A673 (cell line): ENCODE results near the gene UBASH3B. TPM values are rescaled to one million over a fixed set of nuclear protein-coding genes. Genes with fewer than 3 reads are reported as not detected.

ENCODE experiments used
- BruUV-seq: library from RNA; stranded (reverse); fragments of 400-500 nt; replicated peaks from 2 replicates; lab custom pipeline; 2021; lab: Mats Ljungman, UMichigan
- CTCF ChIA-PET: fragments of 300-600 bp; sonication (Branson Sonifier 250); formaldehyde crosslinking; loops from one replicate; lab custom pipeline; 2022; ENCODE audit warnings: antibody characterized with exemption; lab: Charles Lee
- POLR2A ChIA-PET: fragments of 300-600 bp; sonication (Branson Sonifier 250); formaldehyde crosslinking; loops from one replicate; lab custom pipeline; 2022; ENCODE audit warnings: antibody characterized with exemption; ENCODE audit not compliant: low non-redundant PET; lab: Charles Lee
- DNase-seq: peaks from one replicate; pipeline ENCODE4 v3.0.0-alpha.2; 2015; ENCODE audit warnings: low spot score
- H3K27ac ChIP-seq: fragments of 200-600 bp; sonication (generic); 2 replicates; pipeline ENCODE4 v1.5.1; 2016; ENCODE audit warnings: mixed run types, low read depth, mild to moderate bottlenecking, mixed read lengths, antibody characterized with exemption, low read length; ENCODE audit not compliant: poor library complexity, severe bottlenecking
- H3K27me3 ChIP-seq: fragments of 200-600 bp; sonication (generic); replicated peaks from 2 replicates; pipeline ENCODE4 v1.6.1; 2017; ENCODE audit warnings: mixed run types, low read depth, mild to moderate bottlenecking, mixed read lengths, antibody characterized with exemption, low read length; ENCODE audit not compliant: insufficient read depth, poor library complexity
- H3K36me3 ChIP-seq: fragments of 200-600 bp; sonication (generic); 2 replicates; pipeline ENCODE4 v1.6.1; 2016; ENCODE audit warnings: mixed run types, mild to moderate bottlenecking, mixed read lengths, antibody characterized with exemption, low read length; ENCODE audit not compliant: insufficient read depth, poor library complexity, severe bottlenecking
- H3K4me1 ChIP-seq: fragments of 200-600 bp; sonication (generic); 2 replicates; pipeline ENCODE4 v1.6.1; 2017; ENCODE audit warnings: mixed run types, mild to moderate bottlenecking, mixed read lengths, antibody characterized with exemption, low read length; ENCODE audit not compliant: insufficient read depth, poor library complexity, severe bottlenecking
- H3K4me3 ChIP-seq: fragments of 200-600 bp; sonication (generic); 2 replicates; pipeline ENCODE4 v1.5.1; 2016; ENCODE audit warnings: low read depth, mixed run types, mild to moderate bottlenecking, mixed read lengths, low read length; ENCODE audit not compliant: poor library complexity, severe bottlenecking
- H3K9me3 ChIP-seq: fragments of 200-600 bp; sonication (generic); 2 replicates; pipeline ENCODE4 v1.6.1; 2016; ENCODE audit warnings: mixed run types, low read depth, mild to moderate bottlenecking, mixed read lengths, antibody characterized with exemption, low read length; ENCODE audit not compliant: poor library complexity, severe bottlenecking
- EZH2 ChIP-seq: fragments of 200-600 bp; sonication (generic); IDR thresholded peaks from 2 replicates; pipeline ENCODE4 v1.6.1; 2017; ENCODE audit warnings: borderline replicate concordance, low read depth, mild to moderate bottlenecking, mixed read lengths, antibody characterized with exemption, low read length; ENCODE audit not compliant: poor library complexity, severe bottlenecking
- intact Hi-C: fragments of 100-400 bp; cut with micrococcal nuclease; formaldehyde crosslinking; loops from one replicate; pipeline ENCODE4 v1.10.0; 2022; ENCODE audit not compliant: unreplicated experiment
- total RNA-seq: library from RNA; stranded (reverse); gene quantifications from 2 replicates; pipeline ENCODE4 v1.2.3, GENCODE V29; 2021
- TF ChIP-seq, protein P1 (sequence below): fragments of 300-800, 200-600 bp; sonication (generic); conservative IDR thresholded peaks from 2 replicates; pipeline ENCODE4 v1.5.1; 2017; ENCODE audit warnings: low read depth, mild to moderate bottlenecking, antibody characterized with exemption, low read length, moderate library complexity, mixed read lengths

The UBASH3B gene
- total RNA-seq, 1 experiment from 2014 or later = 15.3 TPM

GRCh38 chr11:122642971-122643370 lies 12.6 kb upstream of the UBASH3B start:
- no peak for DNase-seq
- no peak overlapping the region for H3K27ac ChIP-seq
- H3K27me3 ChIP-seq = no peaks in the 10 kb centered on the region
- H3K36me3 ChIP-seq = no peaks in the 10 kb centered on the region
- no peak overlapping the region for H3K4me3 ChIP-seq
- peaks cover 5% of the 10 kb centered on the region for H3K4me1 ChIP-seq
- TF ChIP-seq, protein P1, sequence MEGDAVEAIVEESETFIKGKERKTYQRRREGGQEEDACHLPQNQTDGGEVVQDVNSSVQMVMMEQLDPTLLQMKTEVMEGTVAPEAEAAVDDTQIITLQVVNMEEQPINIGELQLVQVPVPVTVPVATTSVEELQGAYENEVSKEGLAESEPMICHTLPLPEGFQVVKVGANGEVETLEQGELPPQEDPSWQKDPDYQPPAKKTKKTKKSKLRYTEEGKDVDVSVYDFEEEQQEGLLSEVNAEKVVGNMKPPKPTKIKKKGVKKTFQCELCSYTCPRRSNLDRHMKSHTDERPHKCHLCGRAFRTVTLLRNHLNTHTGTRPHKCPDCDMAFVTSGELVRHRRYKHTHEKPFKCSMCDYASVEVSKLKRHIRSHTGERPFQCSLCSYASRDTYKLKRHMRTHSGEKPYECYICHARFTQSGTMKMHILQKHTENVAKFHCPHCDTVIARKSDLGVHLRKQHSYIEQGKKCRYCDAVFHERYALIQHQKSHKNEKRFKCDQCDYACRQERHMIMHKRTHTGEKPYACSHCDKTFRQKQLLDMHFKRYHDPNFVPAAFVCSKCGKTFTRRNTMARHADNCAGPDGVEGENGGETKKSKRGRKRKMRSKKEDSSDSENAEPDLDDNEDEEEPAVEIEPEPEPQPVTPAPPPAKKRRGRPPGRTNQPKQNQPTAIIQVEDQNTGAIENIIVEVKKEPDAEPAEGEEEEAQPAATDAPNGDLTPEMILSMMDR = no peak
- no peak for TF ChIP-seq EZH2
- ChIA-PET POLR2A (no interaction called here), CTCF (no interaction called here)
- intact Hi-C loops = no loop called here
- H3K9me3 ChIP-seq = no peaks in the 10 kb centered on the region
- no TSS peak for BruUV-seq

GRCh38 chr11:122645847-122646246 lies 9.7 kb upstream of the UBASH3B start:
- no peaks in the 10 kb centered on the region for H3K27me3 ChIP-seq
- H3K4me1 ChIP-seq = peaks cover 5% of the 10 kb centered on the region
- H3K9me3 ChIP-seq = no peaks in the 10 kb centered on the region
- H3K4me3 ChIP-seq = no peak overlapping the region
- TF ChIP-seq EZH2 = no peak
- TF ChIP-seq, protein P1 = no peak
- intact Hi-C loops = no loop called here
- ChIA-PET POLR2A (no interaction called here), CTCF (no interaction called here)
- H3K36me3 ChIP-seq = no peaks in the 10 kb centered on the region
- no TSS peak for BruUV-seq
- DNase-seq = no peak
- no peak overlapping the region for H3K27ac ChIP-seq

GRCh38 chr11:122646549-122647340 lies 8.8 kb upstream of the UBASH3B start:
- TF ChIP-seq, protein P1 = no peak
- no peak for TF ChIP-seq EZH2
- no peaks in the 10 kb centered on the region for H3K9me3 ChIP-seq
- H3K27me3 ChIP-seq = no peaks in the 10 kb centered on the region
- H3K4me3 ChIP-seq = no peak overlapping the region
- POLR2A ChIA-PET = no interaction called here
- DNase-seq = no peak
- peaks cover 5% of the 10 kb centered on the region for H3K4me1 ChIP-seq
- H3K27ac ChIP-seq = no peak overlapping the region
- BruUV-seq = no TSS peak
- CTCF ChIA-PET = no interaction called here
- no peaks in the 10 kb centered on the region for H3K36me3 ChIP-seq
- intact Hi-C loops = no loop called here
